ENCODE measurements around the gene FOCAD.

GRCh38 chr9:20844916-20845315 is 160.9 kb downstream of the FOCAD start:
- TF ChIP-seq CTCF (IDR thresholded peaks at IDR 0.05; ENCODE audit: low read length) (no peak), EZH2phosphoT487 (IDR thresholded peaks at IDR 0.05; ENCODE audit: low read length) (no peak)
